Measurements from ENCODE around the gene TNNI2. TPM values are rescaled to one million over a fixed set of nuclear protein-coding genes. Genes with fewer than 3 reads are reported as not detected.

The TNNI2 gene
- polyA plus RNA-seq, 3 donors: 0.32 to 6.6 TPM; not detected in 1

DNA sequence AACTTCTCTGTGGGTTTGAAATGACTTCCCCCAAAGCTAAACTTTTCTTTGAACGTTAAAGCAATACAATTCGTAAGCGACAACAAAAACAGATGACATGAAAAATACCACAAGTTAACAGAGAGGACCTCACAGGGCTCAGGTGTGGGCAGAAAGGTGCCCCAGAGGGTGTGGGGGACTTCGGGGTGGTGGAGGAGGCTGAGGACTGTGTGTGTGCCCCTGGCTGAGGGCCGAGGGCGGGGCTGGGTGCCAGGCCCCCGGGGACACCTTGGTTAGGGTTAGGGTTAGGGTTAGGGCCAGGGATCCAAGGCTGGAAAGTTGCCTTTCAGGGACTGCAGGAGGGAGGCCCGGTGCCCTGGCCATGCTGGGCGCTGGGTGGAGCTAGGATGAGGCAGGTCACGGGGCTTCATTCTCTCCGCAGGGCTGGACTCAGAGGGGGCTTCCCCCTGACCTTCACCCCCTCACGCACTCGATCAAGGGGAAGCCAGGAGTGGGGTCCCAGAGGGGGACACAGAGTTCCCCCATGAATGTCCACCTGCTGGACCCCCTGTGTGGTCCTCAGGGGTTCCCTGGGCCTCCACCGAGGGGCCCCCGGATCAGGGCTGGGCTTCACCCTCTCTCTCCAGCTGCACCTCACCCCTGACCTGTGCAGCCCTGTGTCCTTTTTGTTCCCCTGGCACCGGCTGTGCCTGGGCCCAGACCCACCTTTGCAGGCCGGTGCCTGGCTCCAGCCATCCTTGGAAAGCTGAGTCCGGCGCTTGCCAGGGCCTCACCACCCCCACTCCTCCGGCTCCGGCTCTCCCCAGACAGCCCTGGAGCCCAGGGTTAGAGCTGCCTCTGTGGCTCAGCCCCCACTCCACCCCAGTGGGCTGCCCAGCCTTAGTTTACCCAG is 7.0 kb downstream of the TNNI2 start:
- DNase-seq: no peak

DNA sequence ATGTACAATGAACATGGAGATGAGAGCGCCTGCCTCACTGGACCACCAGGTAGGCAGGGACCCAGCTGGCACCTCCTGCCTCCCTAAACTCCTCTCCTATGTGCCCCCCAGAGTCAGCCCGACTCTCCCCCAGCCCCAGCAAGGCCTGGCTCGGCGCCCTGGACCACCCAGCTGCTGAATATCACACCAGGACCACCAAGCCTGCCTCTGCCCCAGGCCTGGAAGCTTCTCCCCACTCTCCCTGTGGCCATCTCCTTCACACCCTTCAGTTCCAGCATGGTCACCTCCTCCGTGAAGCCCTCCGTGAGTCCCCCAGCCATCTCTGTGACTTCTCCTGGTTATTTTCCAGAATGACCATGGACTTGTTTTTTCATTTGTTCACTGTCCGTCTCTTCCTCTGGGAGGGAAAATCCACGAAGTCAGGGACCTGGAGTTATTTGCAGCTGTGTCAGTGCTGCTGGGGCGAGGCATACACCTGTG is 7.7 kb downstream of the TNNI2 start:
- no peak for DNase-seq

DNA sequence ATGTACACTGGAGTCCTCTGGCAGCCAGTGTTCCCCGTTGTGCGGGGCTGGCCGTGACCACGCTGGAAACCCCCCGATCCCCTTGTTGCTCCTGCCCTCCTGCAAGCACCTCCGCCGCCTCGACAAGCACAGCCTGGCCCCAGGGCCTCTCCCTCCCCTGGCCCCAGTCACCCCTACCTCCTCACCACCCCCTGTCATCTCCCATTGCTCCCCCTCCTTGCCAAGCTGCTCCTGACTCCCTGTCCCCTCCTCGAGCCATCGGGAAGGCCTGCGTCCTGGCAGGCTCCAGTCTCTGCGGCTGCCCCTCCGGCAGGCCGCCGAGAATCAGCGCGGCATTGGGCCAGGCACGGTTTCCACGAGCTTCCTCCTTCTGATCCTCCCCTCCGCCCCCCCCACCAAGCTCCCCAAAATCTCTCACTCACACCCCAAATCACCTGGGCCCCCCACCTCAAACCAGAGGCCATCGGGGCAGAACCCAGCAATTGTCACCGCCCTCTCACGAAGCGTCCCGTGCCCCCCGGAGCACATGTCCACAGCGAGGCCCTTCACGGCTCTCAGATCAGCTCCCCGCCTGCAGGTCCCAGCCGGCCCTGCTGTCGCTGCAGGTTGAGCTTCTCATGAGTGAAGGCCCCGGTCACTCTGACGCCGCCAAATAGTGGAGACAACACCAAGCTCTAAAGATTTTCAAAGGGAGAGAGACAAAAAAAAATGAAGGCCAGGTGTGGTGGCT is 8.4 kb downstream of the TNNI2 start:
- DNase-seq: no peak

DNA sequence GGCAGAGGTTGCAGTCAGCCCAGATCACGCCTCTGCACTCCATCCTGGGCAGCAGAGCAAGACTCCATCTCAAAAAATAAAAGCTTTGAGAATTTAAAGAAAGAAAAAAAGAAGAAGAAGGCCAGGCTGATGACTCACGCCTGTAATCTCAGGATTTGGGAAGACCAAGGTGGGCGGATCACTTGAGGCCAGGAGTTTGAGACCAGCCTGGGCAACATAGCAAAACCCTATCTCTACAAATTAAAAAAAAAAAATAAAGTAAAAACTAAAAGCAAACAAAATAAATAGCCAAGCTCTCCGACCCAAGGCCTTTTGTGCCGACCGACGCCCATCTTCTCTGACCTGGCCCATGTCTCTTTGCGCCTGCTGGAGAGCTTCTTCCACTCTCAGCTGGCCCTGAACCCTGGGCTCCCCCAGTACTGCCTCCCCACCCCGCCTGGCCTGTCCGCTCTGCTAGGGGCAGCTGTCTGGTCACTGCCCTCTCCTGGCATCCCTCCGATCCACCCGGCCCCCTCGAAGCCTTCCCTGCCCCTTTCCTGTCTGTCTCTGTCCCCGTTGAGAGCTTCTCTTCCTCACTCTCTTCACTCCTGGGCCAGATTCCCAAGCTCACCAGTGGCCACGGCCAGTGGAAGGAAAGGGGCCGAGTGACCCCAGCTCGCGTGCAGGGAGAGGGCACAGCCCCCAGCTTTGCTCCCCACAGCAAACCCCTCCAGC is 9.3 kb downstream of the TNNI2 start:
- no peak for DNase-seq

DNA sequence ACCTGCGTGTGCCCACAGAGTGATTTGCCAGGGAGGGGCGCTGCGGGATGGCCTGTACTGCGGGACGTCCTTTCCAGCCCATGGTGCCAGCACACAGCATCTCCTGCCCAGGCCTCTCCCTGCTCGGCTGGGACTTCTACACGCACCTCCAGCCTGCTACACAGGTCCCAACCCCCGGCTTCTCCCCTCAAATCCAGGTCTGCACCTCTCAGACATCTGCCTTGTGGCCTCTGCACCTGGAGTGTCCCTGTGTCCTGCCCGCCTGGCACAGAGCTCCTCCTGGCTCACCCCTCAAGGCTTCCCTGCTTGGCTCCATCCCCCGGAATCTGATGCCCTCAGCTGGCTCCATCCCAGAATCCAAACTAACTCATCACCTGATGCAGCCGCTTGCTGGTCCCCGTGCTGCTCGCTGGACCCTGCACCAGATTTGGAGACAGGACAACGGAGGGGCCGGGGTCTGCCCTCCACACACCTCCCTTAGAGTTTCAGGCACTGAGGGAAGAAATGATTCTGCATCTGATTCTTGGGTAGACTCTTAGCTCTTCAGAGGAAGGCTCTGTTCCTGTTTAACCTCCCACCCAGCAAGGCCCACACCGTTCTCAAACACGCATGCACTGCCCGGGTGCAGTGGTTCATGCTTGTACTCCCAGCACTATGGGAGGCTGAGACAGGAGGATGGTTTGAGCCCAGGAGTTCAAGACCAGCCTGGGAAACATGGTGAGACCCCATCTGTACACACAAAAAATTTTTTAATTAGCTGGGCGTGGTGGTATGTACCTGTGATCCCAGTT is 10.1 kb downstream of the TNNI2 start:
- DNase-seq: no peak

DNA sequence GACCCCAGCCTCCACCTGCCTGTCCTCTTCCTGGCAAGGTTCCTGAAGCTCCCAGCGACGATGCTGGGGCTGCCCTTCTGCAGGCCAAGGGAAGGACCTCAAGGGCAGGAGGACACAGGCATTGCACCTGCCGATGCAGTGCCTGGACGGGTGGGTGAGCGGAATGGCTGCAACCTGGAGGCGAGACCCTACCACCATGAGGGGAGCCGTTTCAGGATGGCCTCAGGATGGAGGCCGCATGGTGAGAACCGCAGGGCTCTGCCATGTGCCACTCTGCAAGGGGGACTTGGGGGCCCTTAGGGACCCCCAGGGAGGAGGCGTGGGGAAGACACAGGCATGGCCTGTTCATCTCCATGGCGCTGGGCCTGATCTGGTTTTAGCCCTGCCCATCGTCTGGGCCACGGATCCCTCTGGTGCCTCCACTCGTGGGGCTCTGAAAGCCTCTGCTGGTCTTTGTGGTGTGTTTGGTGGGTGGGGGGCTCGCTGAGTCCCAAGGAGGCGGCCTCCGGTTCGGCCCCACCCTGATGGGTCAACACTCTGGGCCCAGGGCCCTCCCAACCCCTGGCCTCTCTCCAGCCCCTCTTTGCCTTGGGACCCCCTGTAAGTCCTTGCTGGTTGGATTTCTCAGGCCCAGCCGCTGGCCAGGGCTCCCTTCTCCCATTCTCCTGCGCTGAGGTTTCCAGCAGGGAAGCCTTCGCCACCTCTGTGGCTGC is 12.8 kb downstream of the TNNI2 start:
- no peak for DNase-seq

DNA sequence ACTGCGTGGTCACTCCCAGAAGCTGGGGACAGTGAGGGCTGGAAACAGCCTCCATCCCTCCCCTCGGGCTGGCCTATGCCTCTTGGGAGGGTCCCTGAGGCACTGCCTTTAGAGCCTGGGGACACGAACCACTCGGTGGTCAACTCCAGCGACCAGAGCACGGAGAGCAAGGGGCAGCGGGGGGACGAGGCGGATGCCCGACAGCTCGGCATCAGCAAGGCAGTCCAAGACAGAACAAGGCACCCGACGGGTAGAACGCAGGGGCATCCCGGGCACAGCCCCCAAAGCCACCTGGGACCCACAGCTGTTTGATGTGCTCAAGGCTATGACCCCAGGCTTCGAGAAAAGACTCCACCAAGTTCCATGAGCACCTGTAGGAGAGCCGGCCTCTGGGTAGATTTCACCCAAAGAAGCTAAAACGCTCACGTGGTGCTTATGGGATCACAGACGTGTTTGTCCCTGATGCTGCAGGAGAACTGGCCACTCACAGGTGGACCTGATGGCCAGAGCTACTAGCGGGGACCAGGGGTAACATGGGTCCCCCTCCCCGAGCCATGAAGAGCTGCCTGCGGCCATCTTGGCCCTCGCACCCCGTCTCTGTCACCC is 13.6 kb downstream of the TNNI2 start:
- no peak for DNase-seq

DNA sequence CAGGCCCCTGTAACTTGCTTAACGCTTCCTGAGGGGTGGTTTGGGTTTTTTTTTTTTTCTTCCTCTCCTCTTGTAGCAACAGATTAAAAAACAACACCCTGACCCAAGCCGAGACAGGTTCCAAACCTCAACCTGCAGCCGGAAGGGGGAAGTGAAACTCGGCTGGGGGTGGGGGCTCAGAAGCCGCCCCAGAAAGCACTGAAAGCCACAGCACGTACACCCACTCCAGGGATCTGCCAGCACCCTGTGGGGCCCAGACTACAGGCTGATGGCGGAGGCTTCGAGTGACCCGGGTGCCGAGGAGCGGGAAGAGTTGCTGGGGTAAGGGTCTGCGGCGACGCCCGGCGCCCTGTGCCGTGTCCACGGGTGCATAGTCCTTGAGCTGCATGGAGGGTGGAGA is 14.1 kb downstream of the TNNI2 start, which contains the start of gene LSP1:
Gene LSP1, plus strand, starts transcription at position 208 of the 400 bp plus-strand sequence. Its CDS starts 61 bp downstream, at position 269.
- DNase-seq: no peak

DNA sequence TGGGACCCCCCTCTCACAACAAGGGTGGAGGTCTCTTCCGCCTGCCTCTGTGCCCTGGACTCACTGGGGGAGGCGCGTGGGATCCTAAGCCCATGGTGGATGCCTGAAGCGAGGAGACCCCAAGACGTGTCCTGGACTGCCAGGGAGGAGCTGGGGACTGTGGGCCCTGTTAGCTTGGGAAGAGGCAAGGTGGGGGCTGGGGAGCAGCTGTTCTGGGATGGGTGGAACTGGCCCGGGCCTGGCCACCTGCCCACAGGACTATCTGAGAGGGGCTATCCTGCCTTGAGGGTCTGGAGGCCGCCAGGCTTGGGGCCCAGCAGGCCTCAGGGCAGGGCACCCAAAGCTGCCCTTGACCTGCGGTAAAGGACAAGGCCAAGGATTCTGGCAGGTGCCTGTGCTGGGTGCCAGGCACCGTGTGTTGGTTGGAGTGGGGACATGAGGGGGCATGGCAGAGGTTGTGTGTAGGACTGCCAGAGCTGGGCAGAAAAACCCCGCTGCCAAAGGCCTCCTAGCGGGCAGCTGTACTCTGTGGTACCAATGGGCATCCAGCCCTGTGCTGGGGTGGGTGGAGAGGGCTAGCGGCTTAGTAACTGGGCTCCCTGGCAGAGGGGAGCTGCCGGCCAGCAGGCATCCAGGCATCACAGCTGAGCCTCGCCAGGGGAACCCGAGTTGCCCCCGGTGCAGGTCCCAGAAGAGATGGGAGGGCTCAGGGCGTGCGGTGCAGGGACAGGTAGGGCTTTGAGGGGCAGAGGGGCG is 14.8 kb downstream of the TNNI2 start:
- DNase-seq: no peak

DNA sequence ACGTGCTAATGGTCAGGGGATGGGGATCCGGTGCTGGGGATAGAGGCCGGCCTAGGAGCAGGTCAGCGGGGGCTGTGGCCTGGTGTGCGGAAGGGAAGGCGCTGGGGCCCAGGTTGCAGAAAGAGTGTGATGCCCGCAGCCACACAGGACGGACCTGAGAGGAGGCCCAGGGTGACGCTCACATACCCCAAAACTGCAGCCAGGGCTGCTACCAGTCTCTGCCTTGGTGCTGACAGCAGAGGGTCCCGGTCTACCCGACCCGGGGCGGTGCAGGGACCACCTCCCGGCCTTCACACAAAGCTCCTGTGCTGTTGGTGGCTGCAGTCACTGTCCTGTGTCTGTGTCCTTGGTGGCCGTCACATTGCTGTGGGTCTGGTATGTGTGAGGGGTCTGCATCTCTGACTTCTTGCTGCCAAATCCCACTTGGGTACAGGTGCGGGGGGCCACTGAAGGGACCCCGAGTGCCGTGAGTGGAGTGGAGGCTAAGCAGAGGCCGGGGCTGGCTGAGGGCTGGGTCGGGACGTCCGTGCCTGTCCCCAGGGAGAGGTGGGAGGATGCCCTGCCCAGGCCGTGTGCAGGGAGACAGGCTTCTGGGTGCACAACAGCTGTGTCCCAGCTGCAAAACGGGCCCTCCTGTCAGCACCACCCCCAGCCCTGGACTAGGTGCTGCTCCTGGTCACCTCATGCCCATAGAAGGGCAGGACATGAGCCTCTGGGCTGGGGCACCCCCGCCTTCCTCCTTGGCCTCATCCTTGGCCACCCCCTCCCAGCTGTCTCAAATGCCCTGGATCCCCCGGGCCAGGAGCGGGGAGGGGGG is 15.6 kb downstream of the TNNI2 start:
- DNase-seq: no peak

DNA sequence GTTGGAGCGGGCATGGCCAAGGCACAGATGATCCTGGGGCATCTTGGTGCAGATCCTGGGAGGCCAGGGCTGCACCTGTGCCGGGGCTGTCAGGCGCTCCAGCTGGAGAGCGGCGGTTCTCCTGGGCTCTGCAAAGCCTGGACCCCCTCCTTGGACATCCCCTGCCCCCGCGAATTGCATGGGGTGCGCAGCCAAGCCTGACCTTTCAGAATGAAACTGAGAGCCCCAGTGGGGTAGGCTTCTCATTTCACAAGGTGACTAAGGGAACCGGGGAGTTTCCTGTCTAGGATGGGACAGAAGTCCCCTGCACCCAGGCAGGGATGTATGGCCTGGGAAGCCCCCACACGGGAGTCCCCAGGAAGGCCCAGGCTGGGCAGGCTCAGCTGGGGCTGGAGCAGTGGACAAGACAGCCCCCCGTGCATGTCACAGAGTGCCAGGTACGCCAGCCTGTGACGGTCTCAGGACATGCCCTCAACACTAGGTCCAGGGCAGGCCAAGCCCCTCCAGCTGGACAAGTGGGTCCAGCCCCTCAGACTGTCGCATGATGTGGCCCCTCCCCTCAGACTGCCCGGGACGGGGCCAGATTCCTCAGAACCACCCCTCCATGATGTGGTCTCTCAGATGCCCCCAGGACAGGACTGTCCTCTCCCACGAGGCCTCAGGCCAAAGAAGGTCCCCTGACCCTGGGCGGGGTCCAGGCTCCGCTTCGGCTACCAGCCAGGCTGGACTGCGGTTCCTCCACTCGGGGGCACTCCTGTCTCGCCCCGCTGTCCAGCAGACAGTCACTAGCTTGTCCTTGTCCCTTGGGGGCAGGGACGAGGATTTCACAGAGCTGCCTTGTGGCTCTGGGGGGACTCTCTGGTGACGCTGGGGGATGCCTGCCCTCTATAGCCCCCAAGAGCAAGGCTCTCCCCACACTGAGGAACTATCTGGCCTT is 16.4 kb downstream of the TNNI2 start:
- DNase-seq: no peak

DNA sequence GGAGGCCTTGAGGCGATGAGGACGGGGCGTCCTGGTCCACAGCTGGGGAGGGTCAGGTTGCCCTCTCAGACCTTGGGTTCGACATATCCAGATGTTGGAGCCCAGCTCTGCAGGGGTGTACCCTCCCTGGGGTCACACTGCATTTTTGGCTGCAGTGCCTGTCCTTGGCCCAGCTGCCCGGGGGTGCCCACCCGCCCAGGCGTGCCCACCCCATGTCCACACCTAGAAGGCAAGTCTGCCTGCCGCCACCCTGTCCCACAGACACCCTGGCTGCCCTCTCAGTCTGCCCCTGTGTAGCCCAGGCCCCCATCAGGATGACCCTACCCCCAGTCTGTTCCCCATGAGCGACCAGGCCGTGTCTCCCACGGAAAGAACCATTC is 17.1 kb downstream of the TNNI2 start:
- no peak for DNase-seq

DNA sequence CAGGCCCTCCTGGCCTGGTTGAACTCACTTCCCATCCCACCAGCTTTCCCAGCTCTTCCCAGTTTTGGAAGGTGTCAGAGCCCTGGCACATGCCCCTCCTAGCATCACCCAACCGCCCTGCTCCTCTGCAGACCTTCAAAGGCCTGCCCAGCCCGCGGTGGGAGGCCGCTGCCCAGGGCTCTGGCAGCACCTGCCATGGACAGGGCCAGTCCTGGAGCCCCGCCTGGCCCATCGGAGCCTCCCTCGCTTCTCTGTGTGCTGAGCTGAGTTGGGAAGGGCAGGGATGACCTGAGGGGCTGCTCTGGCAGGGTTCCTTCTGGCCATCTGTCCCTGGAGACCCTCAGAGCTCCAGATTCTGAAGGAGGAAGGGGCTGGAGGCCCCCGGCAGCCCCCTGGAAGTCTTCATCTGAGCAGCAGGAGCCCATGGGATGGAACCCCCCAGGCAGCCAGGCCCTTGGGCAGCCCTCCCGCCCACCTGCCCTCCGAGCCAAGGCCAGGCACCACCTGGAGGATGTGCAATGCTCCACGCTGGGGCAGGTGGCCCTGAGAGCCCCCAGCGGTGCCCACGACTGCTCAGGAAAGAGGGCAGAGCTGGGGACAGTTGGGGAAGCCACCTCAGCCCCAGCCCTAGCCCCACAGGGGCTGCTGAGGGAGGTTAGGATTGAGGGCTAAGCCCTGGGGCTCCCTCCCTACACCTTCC is 17.7 kb downstream of the TNNI2 start:
- no peak for DNase-seq

DNA sequence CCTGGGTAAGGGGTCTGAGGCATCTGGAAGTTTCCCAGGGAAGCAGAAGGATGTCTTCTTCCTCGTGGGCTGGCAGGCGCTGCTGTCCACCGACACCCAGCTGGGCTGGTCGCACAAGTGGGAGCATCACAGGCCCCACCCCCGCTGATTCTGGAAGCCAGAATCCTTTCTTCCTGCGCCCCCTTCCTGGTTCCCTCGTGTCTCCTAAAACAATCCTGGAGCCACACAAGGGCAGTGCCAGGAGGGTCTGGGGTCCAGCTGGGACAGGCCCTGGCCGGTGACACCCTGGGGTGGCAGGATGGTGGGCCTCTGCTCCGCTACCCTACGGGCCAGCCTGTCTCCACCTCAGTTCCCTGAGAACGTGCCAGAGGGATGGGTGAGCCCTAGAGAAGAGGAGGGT is 18.3 kb downstream of the TNNI2 start:
- DNase-seq: no peak

DNA sequence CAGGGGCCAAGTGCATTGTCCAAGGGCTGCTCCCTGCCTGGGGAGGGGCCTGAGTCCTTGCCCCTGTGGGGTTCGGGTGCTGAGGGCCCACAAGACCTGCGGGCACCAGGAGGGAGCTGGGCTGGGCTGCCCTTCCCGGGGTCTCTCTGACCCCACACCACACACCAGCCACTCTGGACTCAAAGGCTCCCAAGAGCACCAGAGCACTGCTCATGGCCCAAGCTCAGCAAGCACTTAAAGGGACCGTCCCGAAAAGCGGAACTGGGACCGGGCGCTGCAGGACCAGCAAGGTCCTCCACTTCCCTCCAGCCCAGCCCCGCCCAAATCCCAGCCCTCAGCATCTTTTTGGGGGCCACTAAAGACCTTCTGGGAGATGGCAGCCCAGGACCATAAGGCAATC is 19.4 kb downstream of the TNNI2 start:
- DNase-seq: no peak

DNA sequence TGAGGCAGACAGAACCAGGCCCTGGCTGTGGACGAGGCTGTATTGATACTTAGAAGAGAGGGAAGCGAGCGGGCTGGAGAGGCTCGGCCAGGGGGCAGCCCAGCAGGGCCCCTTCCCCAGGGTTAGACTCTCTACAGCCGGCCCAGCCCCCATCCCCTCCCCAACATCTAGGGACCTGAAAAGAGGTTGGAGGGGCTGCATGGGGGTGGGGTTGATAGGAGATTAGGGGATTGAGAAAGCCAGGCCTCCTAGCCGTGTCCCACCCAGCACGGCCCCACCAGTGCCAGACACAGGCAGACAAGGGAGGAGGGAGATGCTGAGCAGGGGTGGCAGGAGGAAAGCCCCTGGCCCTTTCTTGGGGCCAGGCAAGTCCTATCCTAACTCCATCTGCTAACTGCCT is 19.8 kb downstream of the TNNI2 start:
- DNase-seq: no peak

DNA sequence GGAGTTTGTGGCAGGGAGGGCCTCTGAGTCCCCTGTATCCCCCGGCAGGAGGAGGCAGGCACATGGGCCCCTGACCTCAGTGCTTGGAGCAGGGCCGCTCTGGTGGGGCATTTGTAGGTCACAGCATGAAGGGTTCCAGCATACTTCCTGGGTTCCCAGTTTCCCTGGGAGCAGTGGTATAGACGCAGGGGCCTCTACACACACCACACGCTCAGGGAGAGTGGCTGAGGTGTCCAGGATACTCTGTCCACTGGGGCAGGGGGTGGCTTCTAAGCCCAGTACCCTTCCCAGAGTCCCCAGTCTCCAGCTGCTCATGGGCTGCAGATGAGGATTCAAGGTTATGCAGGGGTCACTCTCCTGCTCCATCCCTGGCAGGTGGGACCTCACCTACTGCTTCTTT is 20.2 kb downstream of the TNNI2 start:
- DNase-seq: no peak
